GM18907 (cell line): Measurements from ENCODE around the gene PRMT5.

Experiments
- ATAC-seq: cut with Tn5 transposase; IDR thresholded peaks from one replicate; pipeline ENCODE4 v1.9.1; 2021; ENCODE audit warnings: mild to moderate bottlenecking, moderate library complexity; ENCODE audit not compliant: unreplicated experiment

Gene PRMT5

GRCh38 chr14:22878271-22879246 lies 50.6 kb downstream of the PRMT5 start:
- no peak for ATAC-seq

- ATAC-seq: no peak
These were observed 52.1 kb downstream of the PRMT5 start for GRCh38 chr14:22877000-22877501.

DNA sequence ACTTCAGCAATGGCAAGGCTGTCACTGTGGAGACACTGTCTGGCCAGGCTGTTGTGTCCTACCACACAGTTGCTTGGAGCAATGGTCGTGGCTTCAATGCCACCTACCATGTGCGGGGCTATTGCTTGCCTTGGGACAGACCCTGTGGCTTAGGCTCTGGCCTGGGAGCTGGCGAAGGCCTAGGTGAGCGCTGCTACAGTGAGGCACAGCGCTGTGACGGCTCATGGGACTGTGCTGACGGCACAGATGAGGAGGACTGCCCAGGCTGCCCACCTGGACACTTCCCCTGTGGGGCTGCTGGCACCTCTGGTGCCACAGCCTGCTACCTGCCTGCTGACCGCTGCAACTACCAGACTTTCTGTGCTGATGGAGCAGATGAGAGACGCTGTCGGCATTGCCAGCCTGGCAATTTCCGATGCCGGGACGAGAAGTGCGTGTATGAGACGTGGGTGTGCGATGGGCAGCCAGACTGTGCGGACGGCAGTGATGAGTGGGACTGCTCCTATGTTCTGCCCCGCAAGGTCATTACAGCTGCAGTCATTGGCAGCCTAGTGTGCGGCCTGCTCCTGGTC lies 53.3 kb downstream of the PRMT5 start:
- ATAC-seq: no peak

DNA sequence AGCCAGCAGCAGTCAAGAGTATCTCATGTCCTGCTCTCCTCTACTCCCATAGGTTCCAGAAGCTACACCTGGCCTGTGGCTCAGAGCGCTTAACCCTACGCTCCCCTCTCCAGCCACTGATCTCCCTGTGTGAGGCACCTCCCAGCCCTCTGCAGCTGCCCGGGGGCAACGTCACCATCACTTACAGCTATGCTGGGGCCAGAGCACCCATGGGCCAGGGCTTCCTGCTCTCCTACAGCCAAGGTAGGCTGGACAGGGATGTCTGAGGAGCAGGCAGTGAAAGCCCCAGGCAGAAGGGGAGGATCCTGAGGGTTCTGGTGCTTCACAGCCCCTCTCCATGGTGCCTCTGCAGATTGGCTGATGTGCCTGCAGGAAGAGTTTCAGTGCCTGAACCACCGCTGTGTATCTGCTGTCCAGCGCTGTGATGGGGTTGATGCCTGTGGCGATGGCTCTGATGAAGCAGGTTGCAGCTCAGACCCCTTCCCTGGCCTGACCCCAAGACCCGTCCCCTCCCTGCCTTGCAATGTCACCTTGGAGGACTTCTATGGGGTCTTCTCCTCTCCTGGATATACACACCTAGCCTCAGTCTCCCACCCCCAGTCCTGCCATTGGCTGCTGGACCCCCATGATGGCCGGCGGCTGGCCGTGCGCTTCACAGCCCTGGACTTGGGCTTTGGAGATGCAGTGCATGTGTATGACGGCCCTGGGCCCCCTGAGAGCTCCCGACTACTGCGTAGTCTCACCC lies 54.0 kb downstream of the PRMT5 start:
- no peak for ATAC-seq

DNA sequence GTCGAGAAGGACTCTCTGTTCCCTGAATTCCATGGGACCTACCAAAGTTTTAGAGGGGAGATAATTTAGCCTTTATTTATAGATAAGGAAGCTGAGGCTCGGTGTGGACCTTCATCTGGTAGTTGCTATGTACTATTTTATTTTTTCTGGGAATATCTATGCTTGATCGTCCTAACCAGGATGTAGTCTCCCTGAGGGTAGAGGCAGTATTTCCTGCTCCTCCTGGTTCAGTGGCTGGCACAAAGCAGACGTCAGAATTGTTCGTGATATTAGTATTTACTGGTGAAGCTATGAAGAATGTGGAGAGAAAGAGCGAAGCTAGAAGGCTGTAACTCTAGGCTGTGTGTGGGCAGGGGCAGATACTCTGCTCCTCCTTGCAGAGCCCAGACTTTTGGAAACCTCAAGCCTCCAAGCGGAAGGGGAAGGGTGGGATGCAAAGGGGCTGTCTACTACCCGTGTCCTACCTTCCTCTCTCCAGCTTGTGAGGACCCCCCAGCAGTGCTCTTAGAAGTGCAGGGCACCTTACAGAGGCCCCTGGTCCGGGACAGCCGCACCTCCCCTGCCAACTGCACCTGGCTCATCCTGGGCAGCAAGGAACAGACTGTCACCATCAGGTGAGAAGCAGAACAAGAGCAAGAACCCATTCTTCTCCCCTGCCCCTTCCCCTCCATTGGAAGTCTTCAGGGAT lies 56.2 kb downstream of the PRMT5 start:
- no peak for ATAC-seq

DNA sequence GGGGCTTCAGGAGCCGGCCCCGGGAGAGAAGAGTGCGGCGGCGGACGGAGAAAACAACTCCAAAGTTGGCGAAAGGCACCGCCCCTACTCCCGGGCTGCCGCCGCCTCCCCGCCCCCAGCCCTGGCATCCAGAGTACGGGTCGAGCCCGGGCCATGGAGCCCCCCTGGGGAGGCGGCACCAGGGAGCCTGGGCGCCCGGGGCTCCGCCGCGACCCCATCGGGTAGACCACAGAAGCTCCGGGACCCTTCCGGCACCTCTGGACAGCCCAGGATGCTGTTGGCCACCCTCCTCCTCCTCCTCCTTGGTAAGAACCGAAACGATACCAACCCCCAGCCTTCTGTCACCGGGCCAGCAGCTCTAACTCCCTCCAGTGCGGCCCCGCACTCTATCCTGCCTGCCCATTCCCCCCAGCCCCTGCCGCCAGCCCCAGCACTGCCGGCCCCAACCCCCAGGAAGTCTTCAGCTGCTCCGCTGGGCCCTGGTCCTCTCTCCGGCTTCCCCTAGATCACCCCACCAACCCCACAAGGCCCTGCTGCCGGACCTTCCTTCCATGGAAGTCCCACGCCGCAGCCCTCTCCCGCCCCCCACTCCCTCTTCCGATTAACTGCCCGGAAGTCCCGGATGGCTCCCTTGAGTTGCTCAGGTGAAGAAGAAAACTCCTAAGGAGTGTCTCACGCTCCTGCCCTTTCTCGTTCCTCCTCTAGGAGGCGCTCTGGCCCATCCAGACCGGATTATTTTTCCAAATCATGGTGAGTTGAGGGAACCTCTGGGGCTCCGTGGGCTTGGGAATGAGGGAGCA lies 56.9 kb downstream of the PRMT5 start:
- ATAC-seq: peak; percentile 22

- peak; percentile 84 for ATAC-seq
These were observed 57.7 kb downstream of the PRMT5 start, which contains the start of gene LRP10 for GRCh38 chr14:22871224-22872032. Gene LRP10 (plus strand): TSS chr14:22871740. CDS start chr14:22872304, 564 bp downstream.

GRCh38 chr14:22870811-22871223 lies 58.4 kb downstream of the PRMT5 start:
- peak; percentile 40 for ATAC-seq
